ENCODE data around the gene PCK1.
"Not testable (repeated sequence)": the region's sequence is repeated elsewhere in the genome, so short reads cannot be mapped to it uniquely, and the experiment has no call there.

Gene PCK1

DNA sequence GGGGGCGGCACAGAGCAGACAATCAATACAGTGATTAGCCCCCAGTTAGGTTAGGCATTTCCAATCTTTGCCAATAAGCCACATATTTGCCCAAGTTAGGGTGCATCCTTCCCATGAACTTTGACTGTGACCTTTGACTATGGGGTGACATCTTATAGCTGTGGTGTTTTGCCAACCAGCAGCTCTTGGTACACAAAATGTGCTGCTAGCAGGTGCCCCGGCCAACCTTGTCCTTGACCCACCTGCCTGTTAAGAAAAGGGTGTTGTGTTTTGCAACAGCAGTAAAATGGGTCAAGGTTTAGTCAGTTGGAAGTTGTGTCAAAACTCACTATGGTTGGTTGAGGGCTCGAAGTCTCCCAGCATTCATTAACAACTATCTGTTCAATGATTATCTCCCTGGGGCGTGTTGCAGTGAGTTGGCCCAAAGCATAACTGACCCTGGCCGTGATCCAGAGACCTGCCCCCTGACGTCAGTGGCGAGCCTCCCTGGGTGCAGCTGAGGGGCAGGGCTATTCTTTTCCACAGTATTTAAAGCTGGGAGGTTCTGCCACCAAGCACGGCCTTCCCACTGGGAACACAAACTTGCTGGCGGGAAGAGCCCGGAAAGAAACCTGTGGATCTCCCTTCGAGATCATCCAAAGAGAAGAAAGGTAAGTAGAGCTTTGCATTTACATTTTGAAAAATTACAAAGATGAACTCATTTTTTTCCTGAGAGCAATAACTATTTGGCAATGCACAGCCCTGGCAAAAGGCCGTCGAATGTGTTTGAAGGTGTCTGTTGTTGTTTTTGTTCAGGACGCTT is at the start of gene PCK1:
PCK1 (plus strand) TSS at position 557 of the 802 bp plus-strand sequence. CDS start 302 bp downstream, outside the sequence.
- DNase-seq = no peak

DNA sequence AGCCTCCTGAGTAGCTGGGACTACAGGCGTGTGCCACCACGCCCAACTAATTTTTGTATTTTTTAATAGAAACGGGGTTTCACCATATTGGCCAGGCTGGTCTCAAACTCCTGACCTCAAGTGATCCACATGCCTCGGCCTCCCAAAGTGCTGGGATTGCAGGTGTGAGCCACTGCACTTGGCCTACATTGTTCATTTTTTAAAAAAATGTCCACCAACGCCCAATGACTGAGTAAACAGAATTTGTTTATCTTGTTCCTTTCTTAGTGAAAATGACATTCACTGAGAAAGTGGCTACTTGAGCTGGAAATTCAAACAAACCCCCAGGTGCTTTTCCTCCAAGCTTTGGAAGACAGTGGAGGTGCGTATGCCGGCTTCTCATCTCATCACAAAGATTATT is 49.2 kb upstream of the PCK1 start:
- not testable (repeated sequence) for DNase-seq

DNA sequence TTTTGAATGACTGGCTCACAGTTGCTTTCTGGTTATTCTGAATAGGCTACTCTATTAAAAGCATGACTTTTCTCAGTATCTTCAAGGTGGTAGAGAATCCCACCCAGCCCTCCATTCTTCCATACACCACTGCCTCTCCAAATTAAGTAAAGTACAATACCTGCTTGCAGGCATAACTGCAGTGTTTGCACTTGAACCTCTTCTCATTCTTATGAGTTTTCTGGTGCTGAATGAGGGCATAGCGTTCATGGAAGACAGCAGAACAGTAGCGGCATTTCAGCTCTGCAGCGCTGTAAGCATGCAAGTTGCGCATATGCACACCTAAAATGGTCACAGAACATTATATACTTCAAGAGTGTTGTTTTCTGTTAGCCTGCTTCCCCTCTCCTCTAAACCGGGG is 48.5 kb upstream of the PCK1 start:
- DNase-seq = no peak

DNA sequence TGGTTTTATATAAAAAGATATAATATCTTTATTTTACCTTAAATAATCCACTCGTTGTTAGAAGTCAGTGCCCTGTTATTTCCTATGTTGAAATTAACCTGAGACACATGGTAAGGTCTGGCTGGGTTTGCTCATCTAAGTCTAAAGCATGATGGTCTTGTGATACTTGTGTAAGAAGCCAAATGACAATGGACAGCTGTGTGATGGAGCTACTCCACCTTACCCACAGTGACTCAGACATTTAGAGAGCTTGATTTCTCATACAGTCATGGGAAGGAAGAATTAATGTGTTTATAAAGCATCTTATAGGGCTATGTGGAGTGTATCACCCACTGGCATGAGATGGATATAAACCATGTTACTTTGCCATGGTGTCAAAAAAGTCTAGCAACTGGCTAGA is 47.7 kb upstream of the PCK1 start:
- no peak for DNase-seq

DNA sequence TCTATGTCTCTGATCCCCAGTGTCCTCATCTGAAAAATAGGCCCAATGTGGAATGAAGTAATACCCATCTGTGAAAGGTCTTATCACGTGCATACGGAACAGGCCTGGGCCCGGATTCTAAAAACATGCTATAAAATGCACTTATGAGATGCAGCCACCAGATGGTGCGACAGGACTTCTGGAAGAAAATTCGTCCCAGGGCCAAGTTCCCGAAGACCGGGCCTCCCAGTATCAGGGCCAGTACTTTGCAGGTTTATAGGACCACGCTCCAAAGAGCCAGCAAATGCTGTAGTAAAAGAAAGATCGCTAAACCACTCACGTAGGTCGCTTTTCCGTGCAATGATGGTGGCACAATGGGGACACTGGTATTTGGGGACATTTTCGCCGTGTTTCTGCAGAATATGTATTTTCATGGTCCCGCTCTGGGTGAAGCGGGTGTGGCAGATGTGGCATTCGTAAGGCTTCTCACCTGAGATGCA is 46.6 kb upstream of the PCK1 start:
- DNase-seq = no peak

DNA sequence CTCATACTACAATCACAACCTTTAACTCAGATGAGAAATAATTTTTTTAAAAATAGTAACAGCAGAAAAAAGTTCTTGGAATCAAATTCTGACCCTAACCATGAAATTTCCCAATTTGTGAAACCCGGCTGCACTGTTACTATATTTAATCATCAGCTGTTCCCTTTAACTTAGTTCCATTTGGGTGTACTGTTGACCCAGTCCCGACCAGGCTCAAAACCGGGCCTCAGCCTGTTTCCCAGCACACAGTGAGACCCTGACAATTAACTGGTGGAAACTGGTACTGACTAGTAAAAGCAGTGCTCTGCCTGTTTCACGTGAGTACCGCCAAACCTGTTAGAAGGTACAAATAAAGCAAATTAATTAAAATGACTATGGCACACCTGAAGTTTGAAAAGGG is 43.0 kb upstream of the PCK1 start:
- DNase-seq = no peak

DNA sequence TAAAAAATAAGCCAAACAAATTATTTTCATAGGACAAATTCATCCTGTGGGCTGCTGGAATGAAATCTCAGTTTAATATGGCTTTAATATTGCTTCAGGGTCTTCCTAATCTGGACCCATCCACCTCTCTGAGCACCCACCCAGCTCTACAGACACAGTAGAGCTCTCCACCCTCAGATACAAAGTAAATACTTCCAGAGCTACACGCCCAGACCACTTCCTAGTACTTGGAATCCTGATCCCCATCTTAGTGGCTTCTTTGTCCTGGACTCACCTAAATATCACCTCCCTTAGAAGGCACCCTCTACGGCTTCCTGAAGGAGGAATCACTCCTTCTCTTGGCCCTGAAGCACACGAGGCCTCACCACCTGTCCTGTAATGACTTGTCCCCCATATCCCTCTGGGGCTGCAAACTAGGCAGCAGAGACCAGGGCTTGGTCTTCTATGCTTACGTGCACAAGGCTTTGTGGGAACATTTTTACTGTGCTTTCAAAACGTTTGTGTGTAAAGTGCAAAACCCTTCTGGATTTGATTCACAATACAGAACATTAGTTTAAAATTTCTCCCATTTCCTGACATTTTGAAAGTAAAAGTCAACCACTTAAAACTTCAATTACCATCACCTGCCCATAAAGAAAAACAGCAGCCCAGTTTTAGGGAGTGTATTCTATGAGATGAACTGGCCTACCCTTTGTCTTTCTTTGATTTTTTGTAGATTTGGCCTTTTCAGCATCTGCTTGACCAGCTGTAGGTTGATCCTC is 38.4 kb upstream of the PCK1 start:
- no peak for DNase-seq

DNA sequence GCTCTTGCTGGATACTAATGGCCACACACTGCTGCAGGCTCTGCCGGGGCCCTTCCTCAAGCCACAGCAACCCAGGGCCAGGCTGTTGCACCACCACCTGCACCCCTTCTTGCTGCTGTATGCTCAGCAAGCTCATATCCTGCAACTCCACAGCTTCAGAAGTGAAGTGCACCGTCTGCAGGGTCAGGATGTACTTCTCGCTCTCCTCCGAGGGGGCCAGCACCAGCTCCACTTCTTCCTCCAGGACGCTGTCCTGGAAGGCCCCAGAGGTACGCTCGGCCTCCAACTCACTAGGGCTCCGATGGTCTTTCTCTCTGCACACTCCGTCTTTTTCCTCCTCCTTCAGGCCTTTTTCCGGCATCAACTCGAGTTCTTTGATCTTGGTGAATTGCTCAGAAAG is 37.1 kb upstream of the PCK1 start:
- no peak for DNase-seq

DNA sequence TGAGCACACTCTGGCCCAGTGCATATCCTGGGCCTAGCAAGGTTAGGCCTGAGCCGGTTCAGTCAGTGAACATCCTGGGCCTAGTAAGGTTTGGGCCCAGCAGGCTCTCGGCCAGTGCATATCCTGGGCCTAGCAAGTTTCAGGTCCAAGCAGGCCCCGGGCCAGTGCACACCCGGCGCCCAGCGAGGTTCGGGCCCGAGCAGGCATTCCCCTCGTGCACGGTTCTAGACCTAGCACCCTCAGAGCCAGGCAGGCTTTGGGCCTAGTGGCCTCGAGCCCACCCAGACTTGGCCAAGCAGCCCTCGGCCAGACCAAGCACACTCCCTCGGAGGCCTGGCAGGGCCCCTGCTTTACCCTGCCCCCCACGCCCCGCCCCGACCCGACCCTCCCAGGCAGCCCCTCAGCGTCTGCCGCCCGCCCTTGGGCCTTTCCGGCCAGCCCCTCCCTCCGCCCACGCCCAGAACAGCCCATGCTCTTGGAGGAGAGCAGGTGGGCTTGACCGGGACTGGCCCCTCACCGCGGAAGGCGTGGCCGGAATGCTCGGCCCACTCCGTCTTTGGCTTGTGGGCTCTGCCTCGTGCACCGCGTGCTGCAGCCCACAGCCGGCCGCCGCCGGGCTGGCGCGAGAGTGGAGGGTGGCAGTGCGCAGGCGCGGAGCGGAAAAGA is 36.3 kb upstream of the PCK1 start, which contains the start of gene CTCFL:
CTCFL (minus strand) TSS at position 630 of the 666 bp plus-strand sequence. CDS start 935 bp downstream, outside the sequence.
- DNase-seq = no peak

DNA sequence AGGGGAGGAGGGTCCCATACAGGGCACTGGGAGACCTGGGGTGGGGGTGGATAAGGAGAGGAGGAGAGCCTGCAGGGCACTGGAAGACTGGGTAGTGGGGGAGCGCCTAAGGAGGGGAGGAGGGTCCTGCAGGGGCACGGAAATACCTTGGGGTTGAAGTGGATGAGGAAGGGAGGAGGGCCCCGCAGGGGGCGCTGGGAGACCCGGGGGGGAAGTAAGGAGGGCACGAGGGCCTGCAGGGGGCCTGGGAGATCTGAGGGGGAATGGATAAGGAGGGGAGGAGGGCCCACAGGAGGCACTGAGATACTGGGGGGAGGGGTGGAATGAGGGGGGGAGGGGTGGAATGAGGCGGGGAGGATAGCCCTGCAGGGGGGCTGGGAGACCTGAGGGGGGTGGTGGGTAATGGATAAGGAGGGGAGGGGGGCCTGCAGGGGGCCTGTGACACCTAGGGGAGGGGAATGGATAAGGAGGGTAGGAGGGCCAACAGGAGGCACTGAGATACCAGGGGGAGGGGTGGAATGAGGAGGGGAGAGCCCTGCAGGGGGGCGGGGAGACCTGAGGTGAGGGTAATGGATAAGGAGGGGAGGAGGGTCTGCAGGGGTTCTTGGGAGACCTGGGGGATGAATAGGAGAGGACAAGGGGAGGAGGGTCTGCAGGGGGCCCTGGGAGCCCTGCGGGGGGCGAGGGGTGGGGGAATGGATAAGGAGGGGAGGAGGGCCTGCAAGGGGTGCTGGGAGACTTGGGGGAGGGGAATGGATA is 35.4 kb upstream of the PCK1 start:
- DNase-seq = no peak

DNA sequence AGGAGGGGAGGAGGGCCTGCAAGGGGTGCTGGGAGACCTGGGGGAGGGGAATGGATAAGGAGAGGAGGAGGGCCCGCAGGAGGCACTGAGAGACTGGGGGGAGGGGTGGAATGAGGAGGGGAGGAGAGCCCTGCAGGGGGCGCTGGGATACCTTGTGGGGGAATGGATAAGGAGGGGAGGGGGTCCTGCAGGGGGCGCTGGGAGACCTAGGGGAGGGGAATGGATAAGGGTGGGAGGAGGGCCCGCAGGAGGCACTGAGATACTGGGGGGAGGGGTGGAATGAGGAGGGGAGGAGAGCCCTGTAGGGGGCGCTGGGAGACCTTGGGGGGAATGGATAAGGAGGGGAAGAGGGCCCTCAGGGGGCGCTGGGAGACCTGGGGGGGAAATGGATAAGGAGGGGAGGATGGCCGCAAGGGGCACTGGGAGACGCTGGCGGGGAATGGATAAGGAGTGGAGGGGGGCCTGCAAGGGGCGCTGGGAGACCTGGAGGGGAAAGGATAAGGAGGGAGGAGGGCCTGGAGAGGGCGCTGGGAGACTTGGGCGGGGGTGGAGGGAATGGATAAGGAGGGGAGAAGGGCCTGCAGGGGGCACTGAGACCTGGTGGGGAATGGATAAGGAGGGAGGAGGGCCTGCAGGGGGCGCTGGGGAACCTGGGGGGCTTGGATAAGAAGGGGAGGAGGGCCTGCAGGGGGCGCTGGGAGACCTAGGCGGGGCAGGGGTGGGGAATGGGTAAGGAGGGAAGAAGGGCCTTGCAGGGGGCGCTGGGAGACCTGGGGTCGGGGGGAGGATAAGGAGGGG is 34.6 kb upstream of the PCK1 start:
- DNase-seq = no peak

DNA sequence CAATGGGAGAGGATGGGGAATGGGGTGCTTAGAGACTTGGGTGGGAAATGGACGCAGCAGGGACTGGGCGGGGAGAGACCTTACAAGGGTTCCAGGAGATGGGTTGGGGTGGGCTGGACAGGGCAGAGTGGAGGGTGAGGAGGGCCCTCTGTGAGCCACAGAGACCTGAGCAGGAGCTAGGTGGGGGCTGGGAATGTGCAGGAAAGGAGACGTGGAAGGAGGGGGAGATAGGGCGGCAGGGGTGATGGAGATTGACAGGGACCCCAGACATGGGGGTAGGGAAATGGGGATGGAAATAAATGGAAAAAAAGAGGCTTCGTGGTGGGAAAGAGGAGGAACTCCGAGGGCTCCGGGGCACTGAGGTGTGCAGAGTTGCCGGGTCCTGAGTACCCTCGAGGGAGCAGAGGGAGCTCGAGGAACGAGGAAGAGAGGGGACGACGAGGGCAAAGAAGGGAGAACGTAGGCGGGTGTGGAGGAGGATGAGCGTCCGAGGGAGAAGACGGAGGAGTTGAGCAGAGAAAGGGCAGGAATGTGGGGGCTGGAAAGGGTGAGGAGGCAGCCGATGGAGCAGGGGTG is 33.9 kb upstream of the PCK1 start:
- no peak for DNase-seq

DNA sequence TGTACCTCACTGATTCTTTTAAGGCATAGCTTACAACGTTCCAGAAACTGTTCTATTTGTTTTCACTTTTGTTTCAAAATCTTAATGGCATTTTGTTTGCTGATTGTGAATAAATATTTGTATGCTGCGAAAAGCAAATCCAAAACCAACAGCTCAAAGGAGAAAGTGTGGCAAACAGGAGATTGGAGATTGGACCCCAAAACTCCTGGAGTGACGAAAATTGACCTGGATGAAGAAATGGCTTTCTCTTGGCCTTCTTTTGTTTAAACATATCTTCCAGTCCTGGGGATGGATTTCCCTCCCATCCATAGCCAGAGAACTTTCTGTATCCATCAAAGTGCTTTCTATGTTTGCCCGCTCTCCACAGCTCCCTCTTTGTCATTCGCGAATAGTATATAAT is 33.2 kb upstream of the PCK1 start:
- DNase-seq = no peak

DNA sequence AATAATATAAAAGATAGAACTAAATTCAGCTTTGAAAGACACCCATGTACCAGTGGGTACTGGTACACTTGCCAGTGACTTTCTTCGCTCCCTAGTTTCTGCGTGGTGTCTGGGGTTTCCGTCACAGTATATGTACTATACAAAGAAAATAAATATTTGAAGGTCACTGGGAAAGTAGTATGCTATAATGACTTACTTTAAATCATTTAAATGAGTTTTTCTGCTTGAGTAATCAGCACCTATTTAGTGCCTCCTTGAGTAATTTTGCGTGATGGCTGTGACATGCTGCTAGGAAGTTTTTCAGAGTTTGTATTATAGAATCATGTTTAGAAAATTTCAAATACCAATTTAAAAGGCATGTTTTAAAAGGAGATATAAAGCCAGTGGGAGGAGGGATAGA is 32.8 kb upstream of the PCK1 start:
- DNase-seq = no peak

DNA sequence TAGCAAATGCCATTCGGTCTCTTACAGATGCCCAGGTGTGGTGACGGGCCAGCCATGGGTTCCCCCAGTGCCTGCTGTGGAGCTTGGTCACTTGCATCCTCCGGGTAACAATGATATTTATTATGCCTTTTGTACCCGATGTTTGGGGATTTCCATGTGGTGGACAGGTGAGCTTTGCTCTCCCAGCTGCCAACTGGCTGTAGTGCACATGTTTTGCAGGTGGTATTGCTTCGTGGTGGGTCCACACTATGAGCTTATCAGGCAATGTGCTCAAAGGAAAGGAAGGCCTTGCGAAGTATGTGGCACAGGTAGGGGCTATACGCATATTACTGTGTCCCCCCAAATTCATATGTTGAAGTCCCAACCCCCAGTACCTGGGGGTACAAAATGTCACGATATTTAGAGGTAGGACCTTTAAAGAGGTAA is 31.7 kb upstream of the PCK1 start:
- DNase-seq = no peak

DNA sequence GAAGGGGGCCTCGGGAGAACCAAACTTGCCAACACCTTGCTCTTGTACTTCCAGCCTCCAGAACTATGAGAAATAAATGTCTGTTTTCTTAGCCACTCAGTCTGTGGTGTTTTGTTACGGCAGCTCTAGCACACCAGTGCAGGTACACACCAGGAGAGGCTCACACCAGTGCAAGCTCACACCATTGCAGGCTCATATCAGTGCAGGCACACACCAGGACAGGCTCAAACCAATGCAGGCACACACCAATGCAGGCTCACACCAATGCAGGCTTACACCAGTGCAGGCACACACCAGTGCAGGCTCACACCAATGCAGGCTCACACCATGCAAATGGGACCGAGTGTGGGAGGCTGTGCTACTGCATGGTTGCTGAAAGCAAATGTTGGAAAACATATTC is 31.1 kb upstream of the PCK1 start:
- no peak for DNase-seq

DNA sequence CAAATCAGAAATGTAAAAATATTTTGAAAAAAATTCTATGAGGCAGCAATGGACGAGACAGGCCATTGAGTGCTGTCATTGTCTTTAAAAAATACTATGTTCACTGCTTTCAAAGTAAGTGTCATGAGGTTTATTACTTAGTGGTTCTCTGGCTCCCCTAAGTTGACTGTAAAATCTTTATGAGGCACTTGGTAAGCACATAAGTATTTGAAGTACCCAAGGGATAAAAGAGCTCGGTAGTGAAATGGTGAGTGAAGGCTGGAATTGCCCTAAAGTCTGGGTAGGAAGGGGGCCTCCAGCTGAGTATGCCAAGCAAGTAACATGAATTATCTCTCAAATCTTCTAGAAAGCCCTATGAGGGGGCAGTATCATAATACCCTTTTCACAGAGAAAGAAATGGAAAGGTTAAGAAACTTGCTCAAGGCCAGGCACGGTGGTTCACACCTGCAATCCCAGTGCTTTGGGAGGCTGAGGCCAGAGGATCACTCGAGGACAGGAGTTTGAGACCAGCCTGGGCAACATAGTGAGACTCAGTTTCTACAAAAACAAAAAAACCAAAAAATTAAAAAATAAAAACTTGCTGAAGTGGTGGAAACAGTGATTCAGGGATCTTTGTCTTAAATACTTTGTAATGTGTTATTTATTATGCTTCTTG is 30.5 kb upstream of the PCK1 start:
- DNase-seq = no peak

DNA sequence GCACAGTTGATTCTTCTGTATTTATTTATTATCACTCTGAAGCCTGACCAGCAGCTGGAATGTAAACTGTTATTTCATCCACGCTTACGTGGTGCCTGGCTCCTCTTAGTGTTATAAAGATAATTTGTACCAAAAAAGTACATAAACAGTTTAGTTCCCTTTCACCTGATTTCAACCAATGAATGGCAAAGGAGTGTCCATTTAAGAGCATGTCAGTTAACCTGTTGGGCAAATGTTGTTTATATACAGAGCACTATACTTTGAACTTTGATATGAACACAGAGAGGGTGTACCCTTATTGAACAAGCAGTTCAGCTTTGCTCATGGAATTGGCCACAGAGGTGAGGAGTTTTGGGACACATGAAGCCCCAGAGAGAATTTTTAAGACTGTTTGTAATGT is 28.8 kb upstream of the PCK1 start:
- no peak for DNase-seq

DNA sequence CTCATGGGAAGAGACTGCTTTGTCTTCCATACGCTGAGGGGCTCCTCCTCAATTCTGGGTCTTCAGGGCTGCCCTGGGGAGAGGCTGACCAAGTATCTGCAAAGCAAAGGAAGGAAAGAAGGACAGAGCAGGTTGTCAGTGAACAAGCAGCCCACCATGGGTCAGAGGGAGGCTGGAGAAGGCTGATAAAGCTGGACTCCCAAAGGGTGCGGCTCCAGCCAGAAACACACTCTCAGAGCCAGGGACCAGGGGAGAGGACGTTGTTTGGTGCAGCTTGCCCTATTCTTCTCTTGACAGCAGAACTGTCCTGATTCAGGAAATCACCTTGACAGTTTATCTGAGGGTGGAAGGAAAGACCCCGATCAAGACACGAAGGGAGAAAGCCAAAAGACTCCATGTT is 25.6 kb upstream of the PCK1 start:
- DNase-seq = no peak

DNA sequence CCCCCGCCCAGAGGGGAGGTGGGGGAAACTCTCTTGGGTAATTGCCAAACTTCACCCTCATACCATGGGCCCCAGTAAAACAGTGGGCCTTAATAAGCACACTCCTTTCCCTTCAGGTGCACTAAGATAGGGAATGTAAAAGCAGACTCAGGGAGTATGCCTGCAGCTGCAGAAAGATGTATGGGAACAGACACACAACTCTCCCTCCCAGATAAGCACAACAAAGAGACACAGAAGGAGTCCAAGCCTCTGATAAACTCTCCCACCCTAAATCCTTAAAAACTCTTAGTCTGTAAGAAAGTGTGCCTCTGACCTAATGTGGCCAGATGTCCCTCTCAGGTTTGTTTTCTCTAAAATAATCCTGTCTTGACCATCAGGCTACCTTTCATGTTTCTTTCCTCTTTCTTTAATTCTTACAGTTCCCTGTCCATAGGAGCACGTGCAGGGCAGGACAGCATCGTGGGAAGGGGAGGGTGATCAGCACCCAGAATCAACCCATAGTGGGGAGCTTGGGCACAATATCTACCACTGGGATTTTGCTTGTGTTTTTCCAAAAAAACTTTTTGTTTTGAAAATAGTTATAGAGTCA is 24.7 kb upstream of the PCK1 start:
- DNase-seq = no peak

Data from CD4-positive, alpha-beta T cell treated with Interferon gamma for 1 hour (primary cell).